Islet of Langerhans (tissue), 1 donor: ENCODE measurements around the gene PCDH19.

Source experiments
- FAIRE-seq: peaks from one replicate; lab custom pipeline; 2011; peaks lifted over from hg19 to GRCh38; lab: Jason Lieb, UNC

PCDH19 gene

DNA sequence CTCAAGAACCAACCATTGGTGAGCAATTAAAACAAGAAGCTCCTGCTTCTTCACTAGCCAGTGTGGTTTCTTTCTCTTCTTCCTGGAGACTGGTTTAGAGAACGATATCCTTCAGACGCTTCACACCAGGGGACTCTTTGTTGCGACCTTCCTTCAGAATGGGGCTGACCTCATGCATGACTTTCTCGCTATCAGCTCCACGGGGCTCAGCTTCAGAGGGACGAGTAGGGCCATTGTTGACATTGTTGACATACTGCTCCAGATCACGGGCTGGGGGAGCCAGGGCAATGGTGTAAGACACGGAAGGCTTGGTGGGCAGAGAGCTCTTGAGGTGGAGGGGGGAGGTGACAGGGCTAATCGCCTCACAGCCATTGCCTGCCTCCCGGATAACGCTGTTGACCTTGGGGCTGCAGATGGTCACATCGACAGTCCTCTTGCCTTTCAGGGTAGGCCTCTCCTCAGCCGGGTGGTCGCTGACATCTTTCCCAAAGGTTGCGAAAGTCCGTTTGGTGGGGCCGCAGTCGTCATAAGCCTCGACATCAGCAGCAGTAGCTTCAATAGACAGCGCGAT is 113.8 kb downstream of the PCDH19 start:
- no peak for FAIRE-seq

DNA sequence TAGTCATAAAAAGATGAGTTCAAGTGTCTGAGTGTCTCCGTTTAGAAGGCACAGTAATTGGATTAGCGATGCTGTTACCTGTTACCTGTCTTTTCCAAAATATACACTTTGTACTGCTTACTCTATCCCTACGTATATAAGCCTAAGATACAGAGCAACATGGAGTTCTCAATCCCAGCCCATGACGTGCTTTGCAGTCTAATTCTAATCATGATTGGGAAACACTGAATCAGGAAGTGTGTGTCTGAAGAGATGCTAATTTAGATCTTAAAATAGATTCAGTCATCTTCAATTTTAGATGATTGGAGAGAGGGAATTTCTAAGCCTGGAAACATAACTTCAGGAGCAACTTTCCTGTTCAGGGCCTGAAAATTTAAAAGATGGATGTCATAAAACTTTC is 115.1 kb downstream of the PCDH19 start:
- FAIRE-seq, result no peak

DNA sequence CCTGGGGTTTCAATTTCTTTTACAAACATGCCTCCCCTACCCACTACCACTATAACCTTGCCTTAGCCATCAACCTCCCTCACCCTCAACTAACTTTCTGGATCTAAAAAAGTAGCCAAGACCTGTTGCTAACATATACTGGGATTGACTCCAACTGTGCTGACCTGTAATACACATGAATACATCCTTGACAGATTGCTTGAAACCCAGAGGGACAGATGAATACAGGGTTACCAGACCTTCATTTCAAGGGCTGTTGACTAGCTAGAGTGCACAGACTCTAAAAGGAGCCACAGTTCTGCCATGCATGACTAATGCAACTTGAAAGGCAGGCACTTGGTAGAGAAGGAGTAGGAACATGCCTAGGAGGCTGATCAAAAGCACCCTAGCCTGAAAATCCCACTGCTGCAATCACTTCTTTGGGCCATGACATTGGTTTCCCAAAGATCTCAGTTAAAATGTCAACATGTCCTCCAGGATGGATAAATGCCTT is 121.0 kb downstream of the PCDH19 start:
- FAIRE-seq, result no peak

GRCh38 chrX:100277231-100277630 is 132.8 kb downstream of the PCDH19 start:
- FAIRE-seq, result peak; percentile 72

DNA sequence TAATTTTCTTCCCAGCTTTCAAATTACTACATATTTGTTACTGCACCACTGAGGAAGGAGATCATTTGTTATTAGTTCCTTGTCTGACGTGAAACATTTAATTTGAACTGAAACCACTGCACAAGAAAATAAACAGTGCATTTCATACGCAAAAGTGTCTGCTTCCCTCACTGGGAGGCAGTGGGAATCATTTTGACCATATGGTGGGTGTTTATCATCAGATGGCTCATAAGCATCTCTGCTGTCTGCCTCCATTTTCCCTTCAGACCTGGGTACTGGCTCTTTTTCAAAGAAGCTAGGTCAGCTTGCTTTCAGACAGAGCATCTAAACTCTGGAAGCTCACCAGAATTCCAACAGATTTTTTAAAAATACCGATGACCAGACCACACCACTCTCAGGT is 135.2 kb downstream of the PCDH19 start:
- FAIRE-seq, result no peak

DNA sequence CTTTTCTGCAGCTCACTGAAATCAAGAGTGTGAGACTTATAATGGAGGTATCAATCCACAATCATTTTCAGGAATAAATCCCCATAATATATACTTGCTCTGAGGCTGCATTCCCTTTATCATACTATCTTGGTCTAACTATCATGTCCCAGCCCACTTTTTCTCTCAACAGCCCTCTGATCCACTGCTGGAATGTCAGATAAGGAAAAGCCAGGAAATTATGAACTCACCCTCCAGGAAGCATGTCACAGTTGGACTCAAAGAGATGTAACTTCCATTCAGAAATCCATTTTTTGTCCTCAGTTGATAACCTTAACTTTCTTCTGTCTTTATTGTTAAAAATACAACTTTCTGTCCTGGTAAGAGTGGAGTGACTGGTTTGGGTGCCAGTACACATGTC is 144.9 kb downstream of the PCDH19 start:
- no peak for FAIRE-seq

- FAIRE-seq, result no peak
Observed at GRCh38 chrX:100264200-100264599, 145.9 kb downstream of the PCDH19 start.

DNA sequence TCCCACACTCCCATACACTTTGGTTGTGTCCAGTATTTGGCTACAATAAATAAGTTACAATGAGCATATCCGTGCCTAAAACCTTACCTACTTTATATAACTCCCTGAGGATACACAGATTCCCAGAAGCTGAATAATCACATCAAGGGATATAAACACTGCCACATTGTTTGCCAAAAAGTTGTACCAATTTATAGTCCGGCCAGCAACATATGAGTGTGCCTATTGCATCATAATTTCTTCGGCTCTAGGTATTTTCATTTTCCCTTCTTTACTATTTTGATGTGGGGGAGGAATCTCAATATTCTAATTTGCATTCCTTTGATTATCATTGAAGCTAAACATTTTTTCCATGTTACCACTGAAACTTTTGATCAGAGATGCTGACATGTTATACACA is 146.4 kb downstream of the PCDH19 start:
- FAIRE-seq, result no peak

DNA sequence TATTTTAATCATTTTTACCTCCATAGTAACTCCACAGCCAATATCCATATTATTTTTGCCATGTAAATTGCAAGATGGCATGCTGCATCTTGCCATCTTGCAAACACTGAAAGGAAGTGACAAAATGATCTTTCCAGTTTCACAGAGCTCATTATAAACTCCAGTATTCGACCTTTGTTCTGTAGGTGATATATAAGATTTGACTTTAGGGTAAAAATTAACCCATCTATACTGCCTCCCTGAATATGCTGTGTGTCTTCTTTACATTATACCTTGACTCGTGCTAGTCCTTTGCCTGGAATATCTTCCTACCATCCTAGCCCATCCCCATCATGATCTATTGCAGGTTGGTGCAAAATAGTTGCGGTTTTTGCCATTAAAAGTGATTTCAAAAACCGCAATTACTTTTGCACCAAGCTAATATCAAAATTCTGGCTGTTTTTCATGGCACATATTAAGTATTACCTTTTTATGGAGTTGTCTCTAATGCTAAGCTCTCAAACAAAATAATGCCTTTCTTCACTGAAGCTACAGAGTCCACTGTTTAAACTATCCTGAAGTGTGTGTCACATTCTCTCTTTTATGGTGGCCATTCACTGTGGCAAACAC is 161.1 kb downstream of the PCDH19 start:
- no peak for FAIRE-seq

- FAIRE-seq, result no peak
Observed at GRCh38 chrX:100247826-100248225, 162.2 kb downstream of the PCDH19 start.

DNA sequence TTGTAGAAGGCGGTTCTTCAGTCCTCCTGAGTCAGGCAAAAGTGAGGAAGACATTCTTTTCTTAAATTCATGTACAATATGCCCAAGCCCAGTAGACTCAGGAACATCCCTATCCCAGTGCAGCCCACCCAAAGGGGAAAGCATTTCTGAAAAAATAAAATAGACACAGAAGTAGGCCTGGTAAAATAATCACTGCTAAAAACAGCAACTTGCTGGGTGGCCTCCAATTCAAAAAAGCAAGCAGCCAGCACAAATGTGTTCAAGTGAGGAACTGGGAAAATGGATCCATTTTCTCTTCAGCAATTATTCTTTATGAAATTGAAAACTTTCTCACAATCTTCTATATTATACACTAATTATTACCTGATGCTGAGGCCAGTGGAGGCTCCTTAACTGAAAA is 165.4 kb downstream of the PCDH19 start:
- no peak for FAIRE-seq
